SK-MEL-5 (cell line): ENCODE measurements around the gene SBF1. TPM values are rescaled to one million over a fixed set of nuclear protein-coding genes. Genes with fewer than 3 reads are reported as not detected.
"Not testable (repeated sequence)": the region's sequence is repeated elsewhere in the genome, so short reads cannot be mapped to it uniquely, and the experiment has no call there.

Source experiments
- DNase-seq: peaks from one replicate; pipeline ENCODE4 v3.0.0-alpha.2; 2016; ENCODE audit warnings: low read depth, low spot score
- in situ Hi-C: cut with HindIII; loops from 2 replicates; pipeline ENCODE4 v1.10.0; 2016; ENCODE audit warnings: low sequenced_read_pairs, high pct_unique_total_duplicates, low pct_unique_long_range_greater_than_20kb
- total RNA-seq: library from RNA; depleted of rRNA; stranded (reverse); fragments of >200 nt; shearing (Covaris generic); gene quantifications from 2 replicates; pipeline ENCODE4 v1.2.3, GENCODE V29; 2014

Gene SBF1
- total RNA-seq, 1 experiment from 2014 or later, result 65.3 TPM

DNA sequence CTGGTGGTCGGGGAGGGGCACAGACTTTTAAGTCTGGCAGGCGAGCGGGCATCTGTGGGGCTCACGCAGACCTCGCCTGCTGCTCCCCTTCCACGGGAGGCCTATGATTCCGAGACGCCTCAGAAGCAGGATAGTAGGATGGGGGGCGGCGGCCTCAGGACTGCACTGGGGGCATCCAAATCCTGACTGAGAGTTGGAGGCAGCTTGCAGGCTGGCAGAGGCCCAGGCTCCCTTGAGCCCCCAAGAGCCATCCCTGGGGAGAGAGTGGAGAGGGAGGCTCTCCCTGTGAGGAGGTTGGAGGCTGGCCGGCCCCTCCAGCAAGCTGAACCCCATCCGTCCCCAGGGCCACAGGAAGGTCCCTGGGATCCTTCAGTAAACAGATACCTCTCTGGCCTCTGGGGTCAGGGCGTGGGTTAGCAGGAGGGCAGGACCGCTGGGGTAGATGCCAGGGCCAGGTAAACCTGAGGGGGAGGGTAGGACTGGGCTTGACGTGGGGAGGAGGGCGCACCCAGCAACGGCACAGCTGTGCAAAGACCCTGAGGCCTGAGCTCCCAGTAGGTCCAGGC is 33.3 kb downstream of the SBF1 start:
- no peak for DNase-seq
- in situ Hi-C loops, result no loop called here

DNA sequence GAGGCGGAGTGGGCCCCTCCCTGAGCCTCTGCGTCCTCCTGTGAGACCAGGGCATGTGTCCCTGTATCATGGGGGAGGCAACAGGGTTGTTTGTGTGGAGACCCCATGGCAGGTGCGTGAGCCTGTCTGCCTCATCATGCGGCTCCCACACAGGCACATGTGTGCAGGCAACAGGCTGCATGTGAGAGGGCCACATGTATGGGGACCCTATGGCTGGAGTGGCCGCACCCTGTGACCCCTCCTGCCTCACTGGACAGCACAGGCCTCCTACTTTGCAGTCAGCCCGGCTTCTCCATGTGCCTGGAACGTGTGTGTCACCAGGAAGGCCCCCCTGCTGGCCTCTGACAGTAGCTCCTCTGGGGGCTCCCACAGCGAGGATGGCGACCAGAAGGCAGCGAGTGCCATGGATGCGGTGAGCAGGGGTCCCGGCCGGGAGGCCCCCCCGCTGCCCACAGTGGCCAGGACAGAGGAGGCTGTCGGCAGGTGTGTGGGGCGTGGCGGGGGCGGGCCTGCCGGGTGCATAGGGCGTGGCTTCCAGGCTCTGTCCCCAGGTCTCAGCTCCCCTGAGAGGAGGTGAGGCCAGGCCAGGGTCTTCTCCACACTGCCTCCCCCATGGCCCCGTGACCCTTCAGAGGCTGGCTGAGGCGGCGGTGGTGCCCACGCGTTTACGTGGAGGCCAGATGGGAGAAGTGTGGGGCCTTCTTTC is 34.1 kb downstream of the SBF1 start:
- in situ Hi-C loops, result no loop called here
- DNase-seq, result no peak

DNA sequence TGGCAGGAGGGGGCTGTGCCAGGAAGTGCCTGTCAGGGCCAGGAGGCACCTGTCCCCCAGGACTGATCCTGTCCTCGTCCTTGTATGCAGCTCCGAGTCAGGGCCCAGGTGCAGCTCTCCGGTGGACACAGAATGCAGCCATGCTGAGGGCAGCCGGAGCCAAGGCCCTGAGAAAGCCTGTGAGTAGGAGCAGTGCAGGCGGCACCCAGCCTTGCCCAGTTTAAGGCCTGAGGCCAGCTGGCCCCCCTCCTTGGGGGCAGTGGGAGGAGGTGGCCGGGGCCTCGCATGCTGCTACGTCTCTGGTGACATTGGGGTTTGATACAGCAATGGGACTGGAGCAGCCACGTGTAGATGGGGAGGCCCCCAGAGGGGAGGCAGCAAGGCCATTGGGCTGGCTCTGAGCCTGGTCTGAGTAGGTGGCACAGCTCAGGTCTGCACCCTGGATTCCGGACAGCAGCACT is 34.9 kb downstream of the SBF1 start:
- DNase-seq, result no peak
- in situ Hi-C loops, result no loop called here

DNA sequence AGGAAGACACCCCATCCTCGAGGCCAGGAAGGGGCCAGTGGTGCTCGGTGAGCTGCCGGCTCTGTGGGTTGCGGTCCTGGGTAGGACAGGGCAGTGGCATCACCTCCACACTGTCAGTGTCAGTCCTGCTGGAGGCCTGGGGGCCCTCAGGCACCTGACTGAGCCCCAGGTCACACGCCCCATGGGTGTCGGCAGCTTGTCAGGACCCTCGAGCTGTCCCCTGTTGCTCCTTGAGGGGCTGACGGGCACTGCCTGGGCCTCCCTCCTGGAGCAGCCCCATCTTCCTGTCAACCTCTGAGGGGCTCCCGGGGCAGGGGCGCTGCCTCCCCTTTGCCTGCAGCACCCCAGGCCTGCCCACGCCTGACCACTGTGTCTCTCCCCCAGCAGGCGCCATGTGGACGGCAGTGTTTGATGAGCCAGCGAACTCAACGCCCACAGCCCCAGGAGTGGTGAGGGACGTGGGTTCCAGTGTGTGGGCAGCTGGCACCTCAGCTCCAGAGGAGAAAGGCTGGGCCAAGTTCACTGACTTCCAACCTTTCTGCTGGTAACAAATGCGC is 35.4 kb downstream of the SBF1 start:
- in situ Hi-C loops, result no loop called here
- DNase-seq, result no peak

DNA sequence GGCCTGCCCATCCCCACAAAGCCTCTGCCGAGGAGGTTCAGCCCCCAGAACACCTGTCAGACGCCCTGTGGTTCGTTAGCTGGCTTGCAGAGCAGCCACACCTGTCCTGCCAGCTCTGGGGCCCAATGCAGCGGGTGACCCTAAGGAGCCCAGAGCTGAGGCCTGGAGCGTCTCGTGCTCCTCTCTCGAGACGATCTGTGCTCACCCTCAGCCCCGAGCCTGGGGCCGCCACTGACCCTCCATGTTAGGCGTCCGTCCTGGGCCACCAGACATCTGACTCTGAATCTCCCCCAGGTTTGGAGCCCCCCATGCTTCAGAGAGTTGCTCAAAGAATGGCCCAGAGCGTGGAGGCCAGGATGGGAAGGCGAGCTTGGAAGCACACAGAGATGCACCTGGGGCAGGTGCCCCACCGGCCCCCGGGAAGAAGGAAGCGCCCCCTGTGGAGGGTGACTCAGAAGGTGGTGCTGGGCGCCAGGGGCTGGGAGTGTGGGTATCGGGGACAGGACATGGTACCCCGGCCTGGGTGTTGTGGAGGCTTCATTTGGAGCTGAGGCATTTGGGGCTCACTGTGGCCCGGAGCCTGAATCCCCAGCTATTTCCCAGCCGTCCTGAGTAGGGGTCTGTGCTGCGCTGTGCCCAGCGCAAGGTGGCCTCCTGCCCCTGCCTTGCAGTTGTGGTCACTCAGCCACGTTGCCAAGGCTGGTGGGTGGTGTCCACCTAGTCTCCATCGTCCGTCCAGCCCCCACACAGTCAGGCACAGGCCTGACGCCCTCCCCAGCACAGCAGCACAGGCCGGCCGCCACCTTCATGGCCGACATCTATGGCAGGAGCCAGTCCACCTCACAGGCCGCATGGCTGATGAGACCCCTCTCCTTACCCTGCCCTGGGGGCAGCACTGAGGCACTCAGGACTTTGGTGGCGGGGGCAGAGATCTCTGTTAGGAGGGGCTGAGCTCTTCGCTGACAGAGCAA is 36.2 kb downstream of the SBF1 start:
- in situ Hi-C loops, result no loop called here

DNA sequence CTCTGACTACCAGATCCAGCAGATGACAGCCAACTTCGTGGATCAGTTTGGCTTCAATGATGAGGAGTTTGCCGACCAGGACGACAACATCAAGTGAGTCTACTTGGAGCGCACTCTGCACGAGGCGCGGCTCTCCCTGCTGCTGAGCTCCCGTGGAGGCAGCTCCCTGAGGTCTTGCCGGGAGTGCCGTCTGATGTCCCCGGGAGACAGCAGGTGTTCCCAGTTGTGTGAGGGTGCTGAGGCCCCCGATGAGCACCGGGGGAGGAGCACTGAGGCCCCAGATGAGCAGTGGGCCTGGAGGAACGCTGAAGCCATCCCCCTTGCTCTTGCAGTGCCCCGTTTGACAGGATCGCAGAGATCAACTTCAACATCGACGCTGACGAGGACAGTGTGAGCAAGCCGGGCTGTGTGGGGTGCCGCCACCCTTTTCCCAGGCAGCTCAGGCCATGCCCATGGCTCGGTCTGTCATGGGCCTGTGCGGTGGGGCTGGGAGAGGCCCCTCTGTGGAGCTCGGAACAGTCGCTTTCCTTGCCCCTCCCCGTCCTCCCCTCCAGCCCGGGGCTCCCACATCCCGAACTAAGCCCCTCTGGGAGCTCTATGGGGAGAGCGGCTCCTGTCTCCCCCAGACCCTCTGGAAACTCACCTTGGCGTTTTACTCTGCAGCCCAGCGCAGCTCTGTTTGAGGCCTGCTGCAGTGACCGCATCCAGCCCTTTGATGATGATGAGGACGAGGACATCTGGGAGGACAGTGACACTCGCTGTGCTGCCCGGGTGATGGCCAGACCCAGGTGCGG is 37.1 kb downstream of the SBF1 start:
- DNase-seq, result no peak
- in situ Hi-C loops, result no loop called here

More for the DNA sequence above, 36.2 kb downstream of the SBF1 start:
- no peak for DNase-seq

DNA sequence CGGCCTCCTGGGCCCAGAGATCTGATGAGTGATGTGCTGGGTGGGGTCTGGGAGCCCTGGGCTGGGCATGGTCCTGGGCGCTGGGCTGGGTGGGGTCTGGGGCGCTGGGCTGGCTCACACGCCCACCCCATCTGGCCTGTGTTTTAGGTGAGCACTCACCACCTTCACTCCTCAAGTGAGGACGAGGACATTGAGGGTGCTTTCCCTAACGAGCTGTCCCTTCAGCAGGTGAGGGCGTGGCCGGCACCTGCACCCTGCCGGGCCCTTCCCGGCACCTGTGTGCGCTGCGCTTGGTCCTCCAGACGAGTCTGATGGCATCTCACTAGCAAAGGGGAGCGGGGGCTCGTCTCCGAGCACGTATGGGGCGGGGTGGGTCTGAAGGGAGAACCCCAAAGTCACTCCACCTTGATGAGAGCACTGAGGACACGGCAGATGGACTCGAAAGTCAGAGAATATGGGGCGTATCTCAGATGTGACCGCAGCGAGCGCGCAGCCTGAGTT is 37.9 kb downstream of the SBF1 start:
- DNase-seq, result no peak
- in situ Hi-C loops, result no loop called here

DNA sequence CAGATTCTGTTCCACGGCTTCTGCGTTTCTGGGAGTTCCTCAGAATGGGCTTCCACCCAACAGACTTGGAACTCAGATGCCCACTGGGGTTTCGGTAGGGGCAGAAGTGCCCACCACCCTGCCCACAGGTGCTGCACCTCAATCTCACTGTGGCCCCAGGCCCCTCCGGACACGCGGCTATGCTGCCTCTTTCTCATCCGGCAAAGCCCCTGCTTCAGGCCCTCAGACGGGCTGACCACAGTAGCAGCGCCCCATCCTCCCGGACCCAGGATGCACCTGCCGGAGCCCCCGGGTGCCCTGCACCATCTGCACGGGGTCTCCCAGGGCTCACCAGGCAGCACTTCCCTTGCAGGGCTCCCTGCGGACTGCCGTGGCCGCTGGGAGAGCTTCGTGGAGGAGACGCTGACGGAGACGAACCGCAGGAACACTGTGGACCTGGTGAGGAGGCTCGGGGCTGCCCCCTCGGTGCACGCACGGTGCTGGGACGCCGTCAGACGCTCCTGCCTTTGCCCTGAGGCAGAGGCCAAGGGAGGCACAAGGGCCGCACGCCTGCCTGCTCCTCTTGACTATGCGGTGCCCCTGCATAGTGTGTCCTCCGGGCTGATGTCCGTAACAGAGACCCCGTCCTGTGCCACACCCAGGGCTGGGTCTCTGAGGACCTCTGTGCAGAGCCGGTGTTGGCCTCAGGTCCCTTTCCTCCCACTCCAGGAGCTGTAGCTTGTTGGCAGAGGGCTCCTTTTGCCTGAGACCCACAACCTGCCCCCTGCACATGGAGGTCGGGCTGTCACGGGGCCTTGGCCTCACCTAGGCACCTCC is 38.6 kb downstream of the SBF1 start:
- DNase-seq, result no peak

DNA sequence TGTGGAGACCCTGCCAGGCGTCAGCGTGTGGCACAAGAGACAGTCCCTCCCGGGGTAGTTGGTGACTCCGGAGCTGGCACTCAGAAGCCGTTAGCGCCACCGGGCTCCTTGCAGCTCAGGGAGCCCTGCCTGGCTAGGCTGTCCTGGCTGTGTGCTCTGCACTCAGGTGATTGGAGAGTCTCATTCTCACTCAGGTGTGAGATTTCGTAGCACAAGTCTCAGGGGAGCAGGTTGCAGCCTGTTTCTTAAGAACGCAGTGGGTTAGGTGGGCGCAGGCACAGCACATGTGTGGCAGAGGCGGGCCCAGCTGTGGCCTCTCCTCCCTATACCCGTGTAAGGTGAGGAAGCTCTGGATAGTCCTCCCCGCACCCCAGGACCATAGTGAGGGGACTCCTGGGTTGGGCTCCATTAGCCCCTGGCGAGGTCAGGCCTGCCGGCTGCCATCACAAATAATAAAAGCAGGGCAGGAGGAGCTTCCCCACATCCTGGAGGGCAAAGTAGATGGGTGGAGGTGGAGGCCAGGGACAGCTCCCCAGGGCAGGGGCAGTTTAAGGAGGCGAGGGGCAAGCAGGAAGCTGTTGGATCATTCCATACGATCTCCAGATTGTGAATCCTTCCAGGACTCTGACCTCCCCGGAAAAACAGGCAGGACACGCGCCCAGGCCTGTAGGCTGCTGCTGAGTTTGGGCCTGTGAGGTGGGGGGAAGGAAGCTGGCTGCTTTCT is 39.4 kb downstream of the SBF1 start:
- no peak for DNase-seq

More for the DNA sequence above, 38.6 kb downstream of the SBF1 start:
- in situ Hi-C loops, result no loop called here

DNA sequence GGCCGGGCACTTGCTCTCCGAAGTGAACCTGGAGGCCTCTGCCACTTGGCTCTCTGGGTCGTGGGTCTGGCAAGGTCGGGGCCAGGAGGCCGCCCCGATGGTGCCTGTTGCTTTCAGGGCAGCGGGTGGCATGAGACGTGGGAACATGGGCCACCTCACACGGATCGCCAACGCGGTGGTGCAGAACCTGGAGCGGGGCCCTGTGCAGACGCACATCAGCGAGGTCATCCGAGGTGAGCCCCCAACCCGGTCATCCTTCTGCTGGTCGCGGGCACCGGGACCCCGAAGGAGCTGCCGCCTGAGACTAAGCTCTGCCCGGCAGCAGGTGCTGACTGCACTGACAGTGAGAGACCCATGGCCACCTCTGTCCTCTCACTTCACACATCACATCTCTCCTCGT is 40.0 kb downstream of the SBF1 start:
- in situ Hi-C loops, result no loop called here
- DNase-seq, result no peak

More for the DNA sequence above, 39.4 kb downstream of the SBF1 start:
- in situ Hi-C loops, result no loop called here

DNA sequence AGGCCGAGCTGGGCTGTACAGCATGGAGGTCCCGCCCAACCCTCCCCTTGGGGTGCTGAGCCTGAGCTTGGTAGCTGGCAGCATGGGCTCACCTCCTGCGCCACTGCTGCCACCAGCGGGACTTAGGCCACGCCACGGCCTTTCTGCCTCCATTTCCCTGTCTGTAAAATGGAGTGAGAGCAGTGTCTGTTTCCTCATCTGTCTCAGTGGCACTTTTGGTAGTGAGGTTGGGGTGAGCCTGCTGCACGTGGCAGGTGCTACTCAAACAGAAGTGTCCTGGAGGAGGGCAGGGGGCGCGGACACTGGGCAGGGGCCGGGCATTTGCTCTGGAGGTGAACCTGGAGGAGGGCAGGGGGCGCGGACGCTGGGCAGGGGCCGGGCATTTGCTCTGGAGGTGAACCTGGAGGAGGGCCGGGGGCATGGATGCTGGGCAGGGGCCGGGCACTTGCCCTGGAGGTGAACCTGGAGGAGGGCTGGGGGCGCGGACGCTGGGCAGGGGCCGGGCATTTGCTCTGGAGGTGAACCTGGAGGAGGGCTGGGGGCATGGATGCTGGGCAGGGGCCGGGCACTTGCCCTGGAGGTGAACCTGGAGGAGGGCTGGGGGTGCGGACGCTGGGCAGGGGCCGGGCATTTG is 41.8 kb downstream of the SBF1 start:
- in situ Hi-C loops, DNase-seq: not testable (repeated sequence)

DNA sequence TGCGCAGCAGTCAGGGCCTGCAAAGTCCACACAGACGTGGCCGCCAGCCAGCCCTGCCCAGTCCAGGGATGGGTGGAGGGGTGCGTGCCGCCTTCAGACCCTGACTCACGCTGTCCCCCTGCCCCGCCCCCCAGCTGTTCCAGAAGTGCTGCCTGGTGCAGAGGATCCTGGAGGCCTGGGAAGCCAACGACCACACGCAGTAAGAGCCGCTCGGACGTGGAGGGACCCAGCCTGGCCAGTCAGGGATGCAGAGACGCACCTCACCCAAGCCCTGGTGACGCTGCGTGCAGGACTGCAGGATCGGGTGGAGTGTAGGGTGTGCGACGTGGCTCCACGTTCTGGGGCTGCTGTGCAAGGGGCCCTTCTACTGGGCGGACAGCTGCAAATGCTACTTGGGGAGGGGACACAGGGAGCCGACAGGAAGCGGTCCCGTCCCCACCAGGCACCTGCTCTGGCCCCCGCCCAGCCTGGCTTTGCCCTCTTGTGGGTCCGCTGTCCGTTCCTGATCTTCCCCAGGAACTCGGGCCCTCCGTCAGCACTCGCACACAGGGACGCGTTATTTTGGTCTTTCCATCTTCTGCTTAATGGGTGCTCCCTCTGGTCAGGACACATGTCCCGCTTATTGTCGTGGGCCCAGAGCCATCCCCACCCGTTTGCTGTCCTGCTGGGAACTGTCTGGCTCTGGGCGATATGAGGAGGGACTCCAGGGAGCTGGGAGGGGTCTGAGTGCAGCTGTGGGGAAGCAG is 42.5 kb downstream of the SBF1 start:
- DNase-seq, result no peak
- in situ Hi-C loops, result no loop called here

DNA sequence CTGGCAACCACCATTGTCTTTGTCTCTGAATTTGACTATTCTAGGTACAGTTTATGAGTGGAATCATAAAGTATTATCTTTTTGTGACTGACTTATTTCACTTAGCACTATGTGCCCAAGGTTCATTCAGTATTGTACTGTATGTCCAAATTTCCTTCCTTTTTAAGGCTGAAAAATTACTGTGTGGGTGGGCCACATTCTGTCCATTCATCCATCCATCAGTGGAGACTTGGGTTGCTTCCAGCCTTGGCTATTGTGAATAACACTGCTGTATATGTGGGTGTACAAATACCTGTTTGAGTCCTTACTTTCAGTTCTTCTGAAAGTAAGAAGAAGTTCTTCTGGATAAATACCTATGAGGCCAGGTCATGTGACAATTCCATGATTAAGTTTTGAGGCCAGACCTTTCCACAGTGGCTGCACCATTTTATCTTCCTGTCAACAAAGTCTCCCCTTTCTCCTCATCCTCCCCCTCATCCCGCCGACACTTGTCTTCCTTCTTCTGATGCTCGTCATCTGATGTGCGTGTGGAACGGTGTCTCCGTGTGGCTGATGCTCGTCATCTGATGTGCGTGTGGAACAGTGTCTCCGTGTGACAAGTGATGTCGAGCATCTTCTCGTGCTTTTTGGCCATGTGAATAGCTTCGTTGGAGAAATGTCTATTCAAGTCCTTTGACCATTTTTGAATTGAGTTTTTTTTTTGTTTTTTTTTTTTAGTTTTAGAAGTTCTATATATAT is 49.5 kb downstream of the SBF1 start:
- no peak for DNase-seq
- in situ Hi-C loops, result no loop called here

DNA sequence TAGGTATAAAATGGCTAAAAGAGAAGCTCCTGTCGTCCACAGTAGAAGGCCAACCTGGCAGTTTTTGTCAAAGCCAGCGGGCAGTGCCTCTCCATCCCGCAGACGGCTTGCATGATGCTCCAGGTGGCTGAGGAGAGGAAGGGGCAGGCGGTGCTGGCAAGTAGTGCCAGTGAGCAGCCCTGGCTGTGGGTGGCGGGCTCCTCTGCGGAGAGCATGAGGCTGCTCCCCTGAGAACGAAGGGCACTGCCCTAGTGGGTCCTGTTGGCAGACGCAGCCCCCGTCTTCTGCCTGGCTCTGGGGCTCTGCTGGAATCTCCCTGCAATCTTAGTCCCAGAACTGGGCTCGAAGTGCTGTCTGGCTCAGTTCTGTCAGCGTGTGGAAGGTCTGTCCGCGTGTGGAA is 50.9 kb downstream of the SBF1 start:
- in situ Hi-C loops, result no loop called here
- no peak for DNase-seq
